Measurements from ENCODE around the gene ALDH1B1. TPM values are rescaled to one million over a fixed set of nuclear protein-coding genes. Genes with fewer than 3 reads are reported as not detected.
A peak's percentile ranks its signal among the peaks of the same experiment; 100 is the strongest.

The ALDH1B1 gene
- total and polyA plus RNA-seq, 8 donors = 0.58 to 68.7 (median 18.6) TPM

- H3K9me3 ChIP-seq = no peaks in the 10 kb centered on the region
- H3K4me1 ChIP-seq = peaks cover 0 to 6% (median 0%) of the 10 kb centered on the region in 4 donors
- no peak for DNase-seq
- WGBS, 5 donors = 38 to 50% (median 44%) methylated on average over 3 to 4 of the region's 4 CpGs
- no peaks in the 10 kb centered on the region for H3K27me3 ChIP-seq
- no peaks in the 10 kb centered on the region for H3K36me3 ChIP-seq
- H3K27ac ChIP-seq = no peak overlapping the region
- H3K4me3 ChIP-seq = no peak overlapping the region
- TF ChIP-seq CTCF (IDR thresholded peaks at IDR 0.05) (no peak), EP300 (IDR thresholded peaks at IDR 0.05) (no peak), POLR2AphosphoS5 (IDR thresholded peaks at IDR 0.05) (no peak), POLR2A (IDR thresholded peaks at IDR 0.05) (no peak)
- intact Hi-C loops (cut with DNase I; ENCODE audit: low total_unique reads) = loop anchor here (5.0 kb wide), 1 partner anchor 37 kb away; no protein-coding TSS in a partner anchor
Observed at GRCh38 chr9:38370176-38370575, 22.3 kb upstream of the ALDH1B1 start.

GRCh38 chr9:38371495-38371894 lies 21.0 kb upstream of the ALDH1B1 start:
- peak; percentile 52 to 83 for DNase-seq
- no peaks in the 10 kb centered on the region for H3K36me3 ChIP-seq
- no peak overlapping the region for H3K27ac ChIP-seq
- TF ChIP-seq CTCF (IDR thresholded peaks at IDR 0.05) (peak in 5 of 7 experiments; percentile 8 to 57 (median 30)), POLR2AphosphoS5 (IDR thresholded peaks at IDR 0.05) (no peak)
- H3K27me3 ChIP-seq = no peaks in the 10 kb centered on the region
- intact Hi-C loops (cut with DNase I; ENCODE audit: low total_unique reads) = loop anchor here (5.0 kb wide), 1 partner anchor 36 kb away; no protein-coding TSS in a partner anchor
- H3K4me1 ChIP-seq = peaks cover 0 to 8% (median 0%) of the 10 kb centered on the region in 4 donors
- no peaks in the 10 kb centered on the region for H3K9me3 ChIP-seq
- 71 to 84% (median 79%) methylated on average over 2 of the region's 2 CpGs for WGBS, 5 donors
- H3K4me3 ChIP-seq = no peak overlapping the region

GRCh38 chr9:38372762-38373619 lies 19.5 kb upstream of the ALDH1B1 start:
- peaks cover 0 to 8% (median 0%) of the 10 kb centered on the region in 4 donors for H3K4me1 ChIP-seq
- peak overlapping the region in 1 of 5 donors; percentile 80 for H3K27ac ChIP-seq
- intact Hi-C loops (cut with DNase I; ENCODE audit: low total_unique reads) = loop anchor here (5.0 kb wide), 1 partner anchor 34 kb away; no protein-coding TSS in a partner anchor
- H3K9me3 ChIP-seq = no peaks in the 10 kb centered on the region
- no peaks in the 10 kb centered on the region for H3K27me3 ChIP-seq
- 62 to 70% (median 66%) methylated on average over 10 of the region's 10 CpGs for WGBS, 5 donors
- H3K36me3 ChIP-seq = no peaks in the 10 kb centered on the region
- H3K4me3 ChIP-seq = no peak overlapping the region
- DNase-seq = peak in 1 of 2 donors; percentile 63
- TF ChIP-seq EP300 (IDR thresholded peaks at IDR 0.05) (no peak), CTCF (IDR thresholded peaks at IDR 0.05) (no peak), POLR2AphosphoS5 (IDR thresholded peaks at IDR 0.05) (no peak), POLR2A (IDR thresholded peaks at IDR 0.05) (no peak)

DNA sequence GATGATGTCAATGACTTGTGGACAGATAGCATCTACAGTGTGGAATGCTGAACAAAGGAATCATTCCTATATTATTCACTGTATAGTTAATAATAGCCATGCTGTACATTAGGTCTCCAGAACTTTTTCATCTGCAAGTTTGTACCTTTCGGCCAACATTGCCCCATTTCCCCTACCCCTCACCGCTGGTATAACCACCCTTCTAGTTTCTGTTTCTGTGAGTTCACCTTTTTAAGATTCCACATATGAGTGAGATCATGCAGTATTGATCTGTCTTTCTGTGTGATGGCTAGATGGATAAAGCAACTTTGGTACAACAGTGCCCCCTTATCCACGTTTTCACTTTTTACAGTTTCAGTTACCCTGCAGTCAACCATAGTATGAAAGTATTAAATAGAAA lies 18.8 kb upstream of the ALDH1B1 start:
- Histone ChIP-seq H3K9me3 (no peaks in the 10 kb centered on the region), H3K36me3 (no peaks in the 10 kb centered on the region), H3K27me3 (no peaks in the 10 kb centered on the region), H3K4me3 (no peak overlapping the region), H3K27ac (peak overlapping the region in 1 of 5 donors; percentile 80), H3K4me1 (peaks cover 0 to 8% (median 0%) of the 10 kb centered on the region in 4 donors)
- WGBS, 5 donors = 70 to 79% (median 75%) methylated on average over 3 of the region's 3 CpGs
- intact Hi-C loops (cut with DNase I; ENCODE audit: low total_unique reads) = loop anchor here (5.0 kb wide), 1 partner anchor 34 kb away; no protein-coding TSS in a partner anchor
- TF ChIP-seq POLR2AphosphoS5 (IDR thresholded peaks at IDR 0.05) = no peak
- TF ChIP-seq EP300 (IDR thresholded peaks at IDR 0.05) = no peak
- no peak for DNase-seq

Measured in stomach (tissue), 9 donors.